Measurements from ENCODE around the gene PDIA4. TPM values are rescaled to one million over a fixed set of nuclear protein-coding genes. Genes with fewer than 3 reads are reported as not detected.
"Not testable (repeated sequence)": the region's sequence is repeated elsewhere in the genome, so short reads cannot be mapped to it uniquely, and the experiment has no call there.

Gene PDIA4
- total RNA-seq, 1 donor from 2014 or later: 123 TPM

DNA sequence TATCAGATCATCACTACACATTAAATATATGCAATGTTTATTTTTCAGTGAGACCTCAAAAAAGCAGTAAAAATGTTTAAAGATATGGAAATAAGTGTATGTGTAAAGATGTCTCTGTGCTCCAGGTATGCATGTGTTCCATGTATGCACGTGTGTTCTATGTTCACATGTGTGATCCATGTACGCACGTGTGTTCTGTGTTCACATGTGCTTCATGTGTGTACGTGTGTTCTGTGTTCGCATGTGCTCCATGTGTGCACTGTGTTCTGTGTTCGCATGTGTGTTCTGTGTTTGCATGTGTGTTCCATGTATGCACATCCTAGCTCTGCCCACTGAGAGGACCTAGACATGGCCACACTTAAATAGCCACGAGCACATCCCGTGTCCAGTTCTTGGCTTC is 15.6 kb upstream of the PDIA4 start:
- Histone ChIP-seq H3K27me3 (ENCODE audit: low read depth) (no peaks in the 10 kb centered on the region), H3K4me3 (no peak overlapping the region), H3K27ac (no peak overlapping the region), H3K4me1 (no peaks in the 10 kb centered on the region), H3K9me3 (no peaks in the 10 kb centered on the region), H3K36me3 (no peaks in the 10 kb centered on the region)
- no peak for ATAC-seq
- no peak for DNase-seq
- TF ChIP-seq, protein P1, sequence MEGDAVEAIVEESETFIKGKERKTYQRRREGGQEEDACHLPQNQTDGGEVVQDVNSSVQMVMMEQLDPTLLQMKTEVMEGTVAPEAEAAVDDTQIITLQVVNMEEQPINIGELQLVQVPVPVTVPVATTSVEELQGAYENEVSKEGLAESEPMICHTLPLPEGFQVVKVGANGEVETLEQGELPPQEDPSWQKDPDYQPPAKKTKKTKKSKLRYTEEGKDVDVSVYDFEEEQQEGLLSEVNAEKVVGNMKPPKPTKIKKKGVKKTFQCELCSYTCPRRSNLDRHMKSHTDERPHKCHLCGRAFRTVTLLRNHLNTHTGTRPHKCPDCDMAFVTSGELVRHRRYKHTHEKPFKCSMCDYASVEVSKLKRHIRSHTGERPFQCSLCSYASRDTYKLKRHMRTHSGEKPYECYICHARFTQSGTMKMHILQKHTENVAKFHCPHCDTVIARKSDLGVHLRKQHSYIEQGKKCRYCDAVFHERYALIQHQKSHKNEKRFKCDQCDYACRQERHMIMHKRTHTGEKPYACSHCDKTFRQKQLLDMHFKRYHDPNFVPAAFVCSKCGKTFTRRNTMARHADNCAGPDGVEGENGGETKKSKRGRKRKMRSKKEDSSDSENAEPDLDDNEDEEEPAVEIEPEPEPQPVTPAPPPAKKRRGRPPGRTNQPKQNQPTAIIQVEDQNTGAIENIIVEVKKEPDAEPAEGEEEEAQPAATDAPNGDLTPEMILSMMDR (IDR thresholded peaks at IDR 0.05): no peak
- intact Hi-C loops (cut with DNase I): no loop called here

- ATAC-seq: no peak
- Histone ChIP-seq H3K9me3 (no peaks in the 10 kb centered on the region), H3K4me3 (no peak overlapping the region), H3K27me3 (ENCODE audit: low read depth) (no peaks in the 10 kb centered on the region), H3K36me3 (no peaks in the 10 kb centered on the region), H3K4me1 (no peaks in the 10 kb centered on the region), H3K27ac (no peak overlapping the region)
- DNase-seq: no peak
- TF ChIP-seq, protein P1 (IDR thresholded peaks at IDR 0.05): no peak
- intact Hi-C loops (cut with DNase I): no loop called here
Measured at GRCh38 chr7:149041350-149041749, 13.0 kb upstream of the PDIA4 start.

DNA sequence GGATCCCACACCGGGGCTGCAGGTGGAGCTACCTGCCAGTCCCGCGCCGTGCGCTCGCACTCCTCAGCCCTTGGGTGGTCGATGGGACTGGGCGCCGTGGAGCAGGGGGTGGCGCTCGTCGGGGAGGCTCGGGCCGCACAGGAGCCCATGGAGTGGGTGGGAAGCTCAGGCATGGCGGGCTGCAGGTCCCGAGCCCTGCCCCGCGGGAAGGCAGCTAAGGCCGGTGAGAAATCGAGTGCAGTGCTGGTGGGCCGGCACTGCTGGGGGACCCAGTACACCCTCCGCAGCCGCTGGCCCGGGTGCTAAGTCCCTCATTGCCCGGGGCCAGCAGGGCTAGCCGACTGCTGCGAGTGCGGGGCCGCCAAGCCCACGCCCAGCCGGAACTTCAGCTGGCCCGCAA is 10.3 kb upstream of the PDIA4 start:
- H3K36me3 ChIP-seq; H3K27me3 ChIP-seq (ENCODE audit: low read depth); H3K4me3 ChIP-seq; intact Hi-C loops (cut with DNase I); DNase-seq; H3K4me1 ChIP-seq; H3K9me3 ChIP-seq; H3K27ac ChIP-seq; ATAC-seq: not testable (repeated sequence)

DNA sequence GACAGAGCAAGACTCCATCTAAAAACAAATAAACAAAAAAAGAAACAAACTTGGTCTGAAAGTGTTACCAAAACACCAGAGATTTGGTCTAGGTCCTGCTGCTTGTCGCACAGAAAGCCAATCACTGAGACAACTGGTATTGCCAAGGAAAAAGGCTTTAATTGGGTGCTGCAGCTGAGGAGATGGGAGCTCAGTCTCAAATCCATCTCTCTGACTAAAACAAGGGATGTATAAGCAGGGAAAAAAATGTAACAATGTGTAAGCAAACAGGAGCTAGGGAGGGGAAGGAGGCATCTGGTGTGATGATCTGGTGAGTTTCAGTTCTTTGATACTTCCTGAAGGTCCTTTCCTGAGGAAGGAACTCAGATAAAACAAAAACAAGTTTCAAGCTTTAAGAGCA is 8.4 kb upstream of the PDIA4 start:
- no peaks in the 10 kb centered on the region for H3K9me3 ChIP-seq
- ATAC-seq: no peak
- TF ChIP-seq, protein P1 (IDR thresholded peaks at IDR 0.05): no peak
- no peak overlapping the region for H3K27ac ChIP-seq
- no peaks in the 10 kb centered on the region for H3K4me1 ChIP-seq
- H3K27me3 ChIP-seq (ENCODE audit: low read depth): no peaks in the 10 kb centered on the region
- intact Hi-C loops (cut with DNase I): no loop called here
- no peak for DNase-seq
- H3K4me3 ChIP-seq: no peak overlapping the region
- no peaks in the 10 kb centered on the region for H3K36me3 ChIP-seq

DNA sequence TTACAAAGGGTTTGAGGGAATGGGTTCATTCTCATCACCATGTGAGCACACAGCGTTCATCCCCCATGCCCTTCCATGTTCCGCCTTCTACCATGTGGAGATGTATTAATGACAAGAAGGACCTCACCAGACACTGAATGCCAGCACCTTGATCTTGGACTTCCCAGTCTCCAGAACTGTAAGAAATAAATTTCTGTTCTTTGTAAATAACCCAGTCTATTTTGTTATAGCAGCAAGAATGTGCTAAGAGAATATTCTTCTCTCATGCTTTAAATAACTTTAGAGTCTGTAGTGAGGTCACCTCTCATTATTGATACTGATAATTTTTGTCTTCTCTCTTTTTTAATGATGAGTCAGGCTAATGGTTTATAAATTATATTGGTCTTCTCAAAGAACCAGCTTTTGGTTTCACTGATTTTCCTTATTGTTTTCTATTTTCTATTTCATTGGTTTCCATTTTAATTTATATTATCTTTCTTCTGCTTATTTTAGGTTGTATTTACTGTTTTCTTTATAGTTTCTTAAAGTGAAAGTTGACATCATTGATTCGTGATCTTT is 3.1 kb upstream of the PDIA4 start:
- intact Hi-C loops (cut with DNase I): no loop called here
- H3K36me3 ChIP-seq: no peaks in the 10 kb centered on the region
- H3K27me3 ChIP-seq (ENCODE audit: low read depth): no peaks in the 10 kb centered on the region
- peaks cover 17% of the 10 kb centered on the region for H3K4me1 ChIP-seq
- H3K9me3 ChIP-seq: no peaks in the 10 kb centered on the region
- ATAC-seq (no peak), DNase-seq (no peak)
- H3K4me3 ChIP-seq: no peak overlapping the region
- TF ChIP-seq, protein P1 (IDR thresholded peaks at IDR 0.05): no peak
- no peak overlapping the region for H3K27ac ChIP-seq

DNA sequence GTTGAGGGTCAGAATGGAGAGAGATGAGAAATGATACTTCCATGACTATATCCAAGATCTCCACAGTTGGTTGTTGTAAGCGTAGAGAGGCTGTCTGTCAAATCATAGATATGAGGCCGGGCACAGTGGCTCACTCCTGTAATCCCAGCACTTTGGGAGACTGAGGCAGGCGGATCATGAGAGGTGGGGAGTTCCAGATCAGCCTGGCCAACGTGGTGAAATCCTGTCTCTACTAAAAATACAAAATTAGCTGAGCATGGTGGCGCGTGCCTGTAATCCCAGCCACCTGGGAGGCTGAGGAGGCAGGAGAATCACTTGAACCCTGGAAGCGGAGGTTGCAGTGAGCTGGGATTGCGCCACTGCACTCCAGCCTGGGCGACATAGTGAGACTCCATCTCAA is 2.1 kb upstream of the PDIA4 start:
- H3K27me3 ChIP-seq (ENCODE audit: low read depth); DNase-seq; ATAC-seq; H3K9me3 ChIP-seq; H3K4me3 ChIP-seq; intact Hi-C loops (cut with DNase I); H3K36me3 ChIP-seq; H3K27ac ChIP-seq: not testable (repeated sequence)
- peaks cover 25% of the 10 kb centered on the region for H3K4me1 ChIP-seq
